Measurements from ENCODE around the gene KYAT1. TPM values are rescaled to one million over a fixed set of nuclear protein-coding genes. Genes with fewer than 3 reads are reported as not detected.
A peak's percentile ranks its signal among the peaks of the same experiment; 100 is the strongest.

Gene KYAT1
- total and polyA plus RNA-seq, 2 of the 13 experiments (the other 11 are each of a cell fraction or from before 2014, with no cell fraction given) = 9.2 to 46.5 TPM

GRCh38 chr9:128838338-128838737 lies 43.4 kb downstream of the KYAT1 start (continued):
- TF ChIP-seq SNAPC4 (CRISPR knock-in tag; IDR thresholded peaks at IDR 0.05) (no peak), SALL1 (CRISPR knock-in tag; IDR thresholded peaks at IDR 0.05) (peak; percentile 88), HINFP (CRISPR knock-in tag; IDR thresholded peaks at IDR 0.05; ENCODE audit: low read depth) (peak; percentile 63; the same call in 1 of the 2 replicates), ZNF142 (CRISPR knock-in tag; IDR thresholded peaks at IDR 0.05) (no peak), ZSCAN29 (CRISPR knock-in tag; conservative IDR thresholded peaks at IDR 0.05) (peak; percentile 73; the same call in 1 of the 2 replicates), ZNF430 (CRISPR knock-in tag; IDR thresholded peaks at IDR 0.05) (no peak), PHF21A (CRISPR knock-in tag; IDR thresholded peaks at IDR 0.05) (peak; percentile 86), ARNTL (CRISPR knock-in tag; IDR thresholded peaks at IDR 0.05) (0 out of 2 replicates have a peak, but pooled peaks have one; percentile 55), MXI1 (IDR thresholded peaks at IDR 0.05; ENCODE audit: borderline replicate concordance, low read depth, low read length) (no peak), RBM22 (optimal IDR thresholded peaks at IDR 0.05; ENCODE audit: low read length) (no peak), GLMP (CRISPR knock-in tag; IDR thresholded peaks at IDR 0.05; ENCODE audit: borderline replicate concordance) (no peak), ZNF543 (CRISPR knock-in tag; IDR thresholded peaks at IDR 0.05) (peak; percentile 44; the same call in 1 of the 2 replicates), ZBTB3 (CRISPR knock-in tag; IDR thresholded peaks at IDR 0.05; ENCODE audit: borderline replicate concordance, low read depth) (no peak), ZNF850 (CRISPR knock-in tag; conservative IDR thresholded peaks at IDR 0.05) (no peak), ZNF343 (CRISPR knock-in tag; IDR thresholded peaks at IDR 0.05) (no peak), NFYC (CRISPR knock-in tag; IDR thresholded peaks at IDR 0.05) (no peak), NCOA2 (CRISPR knock-in tag; IDR thresholded peaks at IDR 0.05) (peak; percentile 78), ZNF672 (CRISPR knock-in tag; IDR thresholded peaks at IDR 0.05) (no peak)
